Measurements from ENCODE around the gene LSAMP. TPM values are rescaled to one million over a fixed set of nuclear protein-coding genes. Genes with fewer than 3 reads are reported as not detected.

Gene LSAMP
- total RNA-seq, 1 experiment from 2014 or later = not detected

DNA sequence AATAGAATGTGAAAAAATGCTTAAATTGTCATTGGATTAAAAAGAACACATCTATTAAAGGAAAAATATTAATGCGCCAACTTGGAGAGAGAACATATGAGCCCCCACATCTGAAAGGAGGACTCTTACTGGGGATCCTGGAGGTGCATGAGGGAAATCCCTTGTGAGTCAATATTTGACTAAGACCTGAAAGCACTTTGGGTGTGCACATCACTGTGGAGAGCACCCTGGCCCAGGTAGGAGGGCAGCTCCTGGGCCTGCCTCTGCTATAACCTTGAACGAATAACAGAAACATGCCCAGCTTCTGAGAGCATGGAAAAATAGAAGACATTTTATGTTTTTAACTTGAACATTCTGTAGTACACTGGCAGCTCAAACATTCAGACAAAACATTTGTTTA, 622.2 kb downstream of the LSAMP start:
- TF ChIP-seq, protein P1, sequence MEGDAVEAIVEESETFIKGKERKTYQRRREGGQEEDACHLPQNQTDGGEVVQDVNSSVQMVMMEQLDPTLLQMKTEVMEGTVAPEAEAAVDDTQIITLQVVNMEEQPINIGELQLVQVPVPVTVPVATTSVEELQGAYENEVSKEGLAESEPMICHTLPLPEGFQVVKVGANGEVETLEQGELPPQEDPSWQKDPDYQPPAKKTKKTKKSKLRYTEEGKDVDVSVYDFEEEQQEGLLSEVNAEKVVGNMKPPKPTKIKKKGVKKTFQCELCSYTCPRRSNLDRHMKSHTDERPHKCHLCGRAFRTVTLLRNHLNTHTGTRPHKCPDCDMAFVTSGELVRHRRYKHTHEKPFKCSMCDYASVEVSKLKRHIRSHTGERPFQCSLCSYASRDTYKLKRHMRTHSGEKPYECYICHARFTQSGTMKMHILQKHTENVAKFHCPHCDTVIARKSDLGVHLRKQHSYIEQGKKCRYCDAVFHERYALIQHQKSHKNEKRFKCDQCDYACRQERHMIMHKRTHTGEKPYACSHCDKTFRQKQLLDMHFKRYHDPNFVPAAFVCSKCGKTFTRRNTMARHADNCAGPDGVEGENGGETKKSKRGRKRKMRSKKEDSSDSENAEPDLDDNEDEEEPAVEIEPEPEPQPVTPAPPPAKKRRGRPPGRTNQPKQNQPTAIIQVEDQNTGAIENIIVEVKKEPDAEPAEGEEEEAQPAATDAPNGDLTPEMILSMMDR (conservative IDR thresholded peaks at IDR 0.05) = no peak
- TF ChIP-seq EZH2 (IDR thresholded peaks at IDR 0.05; ENCODE audit: low read depth) = no peak
- no peak overlapping the region for H3K4me3 ChIP-seq
- H3K36me3 ChIP-seq (ENCODE audit: low read depth) = no peaks in the 10 kb centered on the region
- no TSS peak for BruUV-seq (replicated peaks)
- intact Hi-C loops (cut with micrococcal nuclease; ENCODE audit: unreplicated experiment) = no loop called here
- ChIA-PET POLR2A (ENCODE audit: unreplicated experiment) (no interaction called here), CTCF (no interaction called here)
- H4K20me1 ChIP-seq (ENCODE audit: insufficient read depth) = no peaks in the 10 kb centered on the region
- H3K27ac ChIP-seq = no peak overlapping the region
- no peak overlapping the region for H2AFZ ChIP-seq
- H3K4me2 ChIP-seq = no peak overlapping the region
- H3K27me3 ChIP-seq (ENCODE audit: insufficient read depth, low read depth) = no peaks in the 10 kb centered on the region
- no peaks in the 10 kb centered on the region for H3K4me1 ChIP-seq (replicated peaks; ENCODE audit: insufficient read depth)
- no peak for DNase-seq
- no peaks in the 10 kb centered on the region for H3F3A ChIP-seq (ENCODE audit: insufficient read depth, low read depth)
- H3K79me2 ChIP-seq (ENCODE audit: low read depth) = no peaks in the 10 kb centered on the region
- H3K9me2 ChIP-seq (ENCODE audit: insufficient read depth) = no peaks in the 10 kb centered on the region
- H3K9me3 ChIP-seq (ENCODE audit: insufficient read depth, low read depth) = no peaks in the 10 kb centered on the region

DNA sequence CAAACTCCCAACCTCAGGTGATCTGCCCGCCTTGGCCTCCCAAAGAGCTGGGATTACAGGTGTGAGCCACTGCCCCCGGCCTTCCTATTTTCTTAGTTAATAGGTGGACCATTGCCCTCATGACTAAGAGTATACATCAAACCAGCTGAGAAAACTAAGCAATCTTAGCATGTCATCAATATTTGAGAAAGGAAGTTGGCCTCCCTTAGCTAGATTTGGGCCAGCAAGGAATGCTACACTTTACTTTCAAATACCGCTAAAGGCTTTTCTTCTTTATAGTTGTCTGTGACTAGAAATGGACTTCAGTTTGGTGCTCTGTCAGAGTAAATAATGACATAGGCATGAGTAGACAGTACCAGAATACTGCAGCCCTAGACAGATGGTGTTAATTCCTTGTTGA, 622.7 kb downstream of the LSAMP start:
- Histone ChIP-seq H3F3A (ENCODE audit: insufficient read depth, low read depth) (no peaks in the 10 kb centered on the region), H4K20me1 (ENCODE audit: insufficient read depth) (no peaks in the 10 kb centered on the region), H3K27me3 (ENCODE audit: insufficient read depth, low read depth) (no peaks in the 10 kb centered on the region), H3K9me3 (ENCODE audit: insufficient read depth, low read depth) (no peaks in the 10 kb centered on the region), H3K4me2 (no peak overlapping the region), H3K4me3 (no peak overlapping the region), H3K4me1 (replicated peaks; ENCODE audit: insufficient read depth) (no peaks in the 10 kb centered on the region), H3K79me2 (ENCODE audit: low read depth) (no peaks in the 10 kb centered on the region), H3K36me3 (ENCODE audit: low read depth) (no peaks in the 10 kb centered on the region), H3K27ac (no peak overlapping the region), H3K9me2 (ENCODE audit: insufficient read depth) (no peaks in the 10 kb centered on the region), H2AFZ (no peak overlapping the region)
- TF ChIP-seq, protein P1 (conservative IDR thresholded peaks at IDR 0.05) = no peak
- no peak for DNase-seq
- BruUV-seq (replicated peaks) = no TSS peak
- ChIA-PET CTCF (no interaction called here), POLR2A (ENCODE audit: unreplicated experiment) (no interaction called here)
- intact Hi-C loops (cut with micrococcal nuclease; ENCODE audit: unreplicated experiment) = no loop called here

DNA sequence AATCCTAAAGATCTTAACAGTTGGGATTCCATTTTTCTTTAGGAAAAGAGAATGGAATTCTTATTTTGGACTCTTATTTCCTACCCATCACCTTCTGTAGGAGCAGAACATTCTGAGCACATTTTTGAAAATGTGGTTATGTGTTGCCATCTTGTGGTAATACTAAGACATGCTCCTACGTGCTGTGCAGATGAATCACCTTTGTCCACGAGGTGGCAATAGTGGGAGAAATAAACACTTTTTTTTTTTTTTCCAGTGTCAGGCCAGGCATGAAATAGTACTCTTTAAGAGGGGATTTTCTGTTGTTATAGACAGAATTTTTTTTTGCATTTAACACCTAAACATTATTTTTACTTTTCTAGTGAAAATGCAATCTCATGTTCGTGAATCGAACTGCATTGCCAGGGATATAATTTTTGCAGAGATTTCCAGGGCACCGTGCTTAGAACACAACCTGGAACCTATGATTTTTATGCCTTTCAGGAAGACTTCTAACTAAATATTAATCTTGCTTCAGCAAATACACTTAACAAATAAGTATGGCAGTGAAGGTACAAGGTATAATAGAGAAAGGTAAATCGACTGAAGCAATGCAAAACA, 625.4 kb downstream of the LSAMP start:
- Histone ChIP-seq H3K4me2 (no peak overlapping the region), H4K20me1 (ENCODE audit: insufficient read depth) (no peaks in the 10 kb centered on the region), H3K27ac (no peak overlapping the region), H2AFZ (no peak overlapping the region), H3K9me3 (ENCODE audit: insufficient read depth, low read depth) (no peaks in the 10 kb centered on the region), H3K79me2 (ENCODE audit: low read depth) (no peaks in the 10 kb centered on the region), H3K36me3 (ENCODE audit: low read depth) (no peaks in the 10 kb centered on the region), H3K9me2 (ENCODE audit: insufficient read depth) (no peaks in the 10 kb centered on the region), H3K4me3 (no peak overlapping the region), H3K27me3 (ENCODE audit: insufficient read depth, low read depth) (no peaks in the 10 kb centered on the region), H3F3A (ENCODE audit: insufficient read depth, low read depth) (no peaks in the 10 kb centered on the region), H3K4me1 (replicated peaks; ENCODE audit: insufficient read depth) (no peaks in the 10 kb centered on the region)
- CTCF ChIA-PET = interaction anchor here (0.6 kb wide), 1 partner anchor 1932 kb away, joined by 4 read pairs; no protein-coding TSS in a partner anchor
- TF ChIP-seq EZH2 (IDR thresholded peaks at IDR 0.05; ENCODE audit: low read depth) = no peak
- TF ChIP-seq, protein P1 (conservative IDR thresholded peaks at IDR 0.05) = peak; percentile 91
- no TSS peak for BruUV-seq (replicated peaks)
- POLR2A ChIA-PET (ENCODE audit: unreplicated experiment) = no interaction called here
- intact Hi-C loops (cut with micrococcal nuclease; ENCODE audit: unreplicated experiment) = loop anchor here (1.0 to 5.0 kb wide), 4 partner anchors 603 to 993 kb away; no protein-coding TSS in a partner anchor
- peak; percentile 61 to 63 for DNase-seq

Data from PC-9 (cell line).